Body of pancreas (tissue), 4 donors: ENCODE data around the gene MBD4. TPM values are rescaled to one million over a fixed set of nuclear protein-coding genes. Genes with fewer than 3 reads are reported as not detected.

Experiments
- ATAC-seq: fragments of 150-250 bp; one replicate; pipeline ENCODE4 v1.9.1; 2016
- DNase-seq, 4 donors: peaks; one replicate each; pipeline ENCODE4 v3.0.0-alpha.2; 2019
- H3K27ac ChIP-seq, 4 donors: fragments of 200-600 bp; sonication (generic); 1 replicate in 3 of 4; 2 replicates in 1 of 4; pipeline versions ENCODE4 v1.5.1 to v1.6.1; 2016 to 2019; ENCODE audit warnings: mild to moderate bottlenecking in 1 of 4, mixed read lengths in 1 of 4, moderate library complexity in 1 of 4
- H3K27me3 ChIP-seq, 2 donors: fragments of 200-600 bp; sonication (generic); one replicate each; pipeline ENCODE4 v1.6.0; 2016; ENCODE audit warnings: mild to moderate bottlenecking in 1 of 2
- H3K36me3 ChIP-seq, 2 donors: fragments of 200-600 bp; sonication (generic); replicated peaks in 1 of 2; 2 replicates each; pipeline ENCODE4 v1.5.1; 2016; ENCODE audit warnings: low read depth in 2 of 2; ENCODE audit not compliant: insufficient read depth in 1 of 2
- H3K4me1 ChIP-seq: fragments of 200-600 bp; sonication (generic); one replicate; pipeline ENCODE4 v1.6.0; 2016
- H3K4me3 ChIP-seq, 2 donors: fragments of 200-600 bp; sonication (generic); 1 replicate in 1 of 2; 2 replicates in 1 of 2; pipeline ENCODE4 v1.5.1; 2016 to 2019
- H3K9me3 ChIP-seq, 3 donors: fragments of 200-600 bp; sonication (generic); 1 replicate in 2 of 3; 2 replicates in 1 of 3; pipeline ENCODE4 v1.5.1; 2016
- CTCF ChIP-seq, 7 experiments: fragments of 450-650 bp in 4 of 7; fragments of 200-600 bp in 3 of 7; sonication (generic) in 3 of 7; IDR thresholded peaks; one replicate each; pipeline ENCODE4 v1.5.1; 2016 to 2019; ENCODE audit warnings: antibody characterized with exemption in 7 of 7
- POLR2A ChIP-seq, 3 donors: fragments of 450-650 bp; IDR thresholded peaks; one replicate each; pipeline ENCODE4 v1.6.1; 2016; ENCODE audit warnings: antibody characterized with exemption in 3 of 3, mild to moderate bottlenecking in 2 of 3
- WGBS, 2 donors: methylation state at CpG; one replicate each; pipeline ENCODE4 v1.1.5; 2017; 5-methylcytosine and 5-hydroxymethylcytosine counted together
- intact Hi-C: fragments of 100-400 bp; cut with DNase I; formaldehyde crosslinking; loops from one replicate; pipeline ENCODE4 v1.15.1; 2023
- total RNA-seq, 2 donors: library from RNA; depleted of rRNA; stranded (reverse); fragments of >200 nt; gene quantifications; one replicate each; pipeline ENCODE4 v1.1.0, GENCODE V29; 2016

The MBD4 gene
- total RNA-seq, 2 donors from 2014 or later, result 18.7 to 23.1 TPM

GRCh38 chr3:129476586-129476985 lies 36.8 kb upstream of the MBD4 start:
- Histone ChIP-seq H3K9me3 (no peaks in the 10 kb centered on the region), H3K27me3 (no peaks in the 10 kb centered on the region), H3K4me1 (peaks cover 6% of the 10 kb centered on the region), H3K36me3 (peaks cover 1 to 16% of the 10 kb centered on the region in 2 donors), H3K4me3 (no peak overlapping the region), H3K27ac (peak overlapping the region in 3 of 4 donors; percentile 11 to 66 (median 37))
- ATAC-seq, result peak; percentile 95
- peak; percentile 70 to 91 (median 78) for DNase-seq
- intact Hi-C loops, result no loop called here
- TF ChIP-seq CTCF (IDR thresholded peaks at IDR 0.05) (no peak), POLR2A (IDR thresholded peaks at IDR 0.05) (no peak)
- WGBS, 2 donors, result 46 to 55% methylated on average over 6 of the region's 6 CpGs

- no peaks in the 10 kb centered on the region for H3K9me3 ChIP-seq
- no peak for DNase-seq
- H3K27me3 ChIP-seq, result no peaks in the 10 kb centered on the region
- no peak overlapping the region for H3K4me3 ChIP-seq
- 94 to 96% methylated on average over 3 of the region's 3 CpGs for WGBS, 2 donors
- no peak overlapping the region for H3K27ac ChIP-seq
- ATAC-seq, result no peak
- H3K4me1 ChIP-seq, result peaks cover 6% of the 10 kb centered on the region
- H3K36me3 ChIP-seq, result peaks cover 0 to 19% of the 10 kb centered on the region in 2 donors
- intact Hi-C loops, result no loop called here
- TF ChIP-seq CTCF (IDR thresholded peaks at IDR 0.05) (no peak), POLR2A (IDR thresholded peaks at IDR 0.05) (no peak)
Measured at GRCh38 chr3:129475863-129476262, 36.1 kb upstream of the MBD4 start.

GRCh38 chr3:129474984-129475804 lies 35.4 kb upstream of the MBD4 start:
- ATAC-seq (no peak), DNase-seq (no peak)
- Histone ChIP-seq H3K36me3 (peaks cover 0 to 15% of the 10 kb centered on the region in 2 donors), H3K27me3 (no peaks in the 10 kb centered on the region), H3K4me1 (peaks cover 6% of the 10 kb centered on the region), H3K9me3 (no peaks in the 10 kb centered on the region), H3K27ac (no peak overlapping the region), H3K4me3 (no peak overlapping the region)
- TF ChIP-seq CTCF (IDR thresholded peaks at IDR 0.05) (no peak), POLR2A (IDR thresholded peaks at IDR 0.05) (no peak)
- WGBS, 2 donors, result 93 to 94% methylated on average over 10 of the region's 10 CpGs
- intact Hi-C loops, result no loop called here

GRCh38 chr3:129473769-129474152 lies 34.0 kb upstream of the MBD4 start:
- Histone ChIP-seq H3K27ac (no peak overlapping the region), H3K36me3 (peaks cover 0 to 10% of the 10 kb centered on the region in 2 donors), H3K9me3 (no peaks in the 10 kb centered on the region), H3K27me3 (no peaks in the 10 kb centered on the region), H3K4me1 (peaks cover 6% of the 10 kb centered on the region), H3K4me3 (no peak overlapping the region)
- ATAC-seq, result no peak
- no peak for DNase-seq
- 76 to 80% methylated on average over 4 of the region's 4 CpGs for WGBS, 2 donors
- intact Hi-C loops, result no loop called here
- TF ChIP-seq POLR2A (IDR thresholded peaks at IDR 0.05) (no peak), CTCF (IDR thresholded peaks at IDR 0.05) (no peak)
